ENCODE measurements around the gene CD84.
A peak's percentile ranks its signal among the peaks of the same experiment; 100 is the strongest.
"Not testable (repeated sequence)": the region's sequence is repeated elsewhere in the genome, so short reads cannot be mapped to it uniquely, and the experiment has no call there.

CD84 gene, protein sequence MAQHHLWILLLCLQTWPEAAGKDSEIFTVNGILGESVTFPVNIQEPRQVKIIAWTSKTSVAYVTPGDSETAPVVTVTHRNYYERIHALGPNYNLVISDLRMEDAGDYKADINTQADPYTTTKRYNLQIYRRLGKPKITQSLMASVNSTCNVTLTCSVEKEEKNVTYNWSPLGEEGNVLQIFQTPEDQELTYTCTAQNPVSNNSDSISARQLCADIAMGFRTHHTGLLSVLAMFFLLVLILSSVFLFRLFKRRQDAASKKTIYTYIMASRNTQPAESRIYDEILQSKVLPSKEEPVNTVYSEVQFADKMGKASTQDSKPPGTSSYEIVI
- total RNA-seq = 336 to 1,453 (median 711) reads per million in 18 experiments

GRCh38 chr1:160579216-160579701 is at the start of gene CD84:
Gene CD84 (minus strand): TSS chr1:160579496. CDS start chr1:160579437, 59 bp downstream.
- peak; percentile 71 to 75 for DNase-seq

- DNase-seq = no peak
These were observed 49.5 kb upstream of the CD84 start for GRCh38 chr1:160628799-160629263.

GRCh38 chr1:160627677-160628289 is 48.5 kb upstream of the CD84 start:
- not testable (repeated sequence) for DNase-seq

GRCh38 chr1:160626509-160627342 is 47.4 kb upstream of the CD84 start:
- DNase-seq = no peak

GRCh38 chr1:160625725-160626498 is 46.6 kb upstream of the CD84 start:
- DNase-seq = peak; percentile 55 to 56

GRCh38 chr1:160625321-160625720 is 46.0 kb upstream of the CD84 start:
- no peak for DNase-seq

DNA sequence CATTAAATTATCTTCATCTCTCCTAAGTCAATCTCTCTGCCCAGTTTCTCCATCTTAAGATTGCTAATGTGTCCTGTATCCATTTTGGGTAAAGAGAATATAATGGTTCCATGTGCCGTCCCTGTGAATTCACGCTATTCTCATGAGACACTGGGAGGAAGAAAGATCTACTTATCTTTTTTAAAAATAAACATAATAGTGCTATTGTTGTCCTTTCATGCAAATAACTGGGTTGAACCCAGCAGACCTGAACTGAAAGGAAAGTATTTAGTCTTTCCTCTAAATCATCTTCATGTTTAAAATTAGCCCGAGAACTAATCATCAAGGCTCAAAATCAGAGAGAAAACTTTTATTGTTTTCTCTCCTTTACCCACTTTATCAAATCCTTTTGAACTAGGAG is 45.2 kb upstream of the CD84 start:
- no peak for DNase-seq

DNA sequence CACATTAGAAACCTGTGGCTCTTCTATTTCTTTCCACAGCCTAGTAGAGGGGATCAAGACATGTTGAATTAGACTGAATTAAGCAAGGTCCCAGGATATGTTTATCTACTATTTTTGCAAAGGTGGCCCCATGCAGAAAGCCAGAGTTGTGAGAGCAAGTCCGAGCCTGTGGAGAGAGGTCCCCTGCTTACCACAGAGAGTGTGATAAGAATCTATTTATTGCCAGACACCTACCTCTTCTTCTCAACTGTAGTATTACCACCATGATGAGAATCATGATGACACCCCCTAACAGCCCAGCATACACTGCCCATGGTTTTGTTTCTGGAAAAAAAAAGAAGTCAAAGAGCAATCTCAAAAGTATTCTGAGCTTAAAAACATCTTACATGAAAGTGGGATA is 44.6 kb upstream of the CD84 start:
- DNase-seq = no peak

DNA sequence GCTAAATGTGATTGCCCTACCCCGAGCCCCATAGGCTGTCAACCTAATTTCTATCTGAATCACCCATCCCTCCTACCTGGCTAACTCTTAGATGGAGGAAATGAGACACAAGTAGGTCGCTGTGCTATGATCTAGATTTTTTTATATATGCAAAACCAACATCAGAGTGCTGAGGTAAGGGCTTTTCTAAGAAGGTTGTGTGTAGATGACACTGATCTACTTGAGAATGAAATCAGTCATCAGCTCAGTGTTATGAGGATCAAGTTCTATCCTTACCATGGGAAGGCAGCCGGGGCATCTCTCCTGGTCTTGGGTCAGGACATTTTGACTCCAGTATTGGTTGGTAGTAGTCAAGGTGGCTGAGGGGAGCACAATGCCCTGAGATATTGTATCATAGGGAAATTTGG is 43.9 kb upstream of the CD84 start:
- no peak for DNase-seq

GRCh38 chr1:160622501-160623226 is 43.4 kb upstream of the CD84 start:
- no peak for DNase-seq

GRCh38 chr1:160621633-160622413 is 42.5 kb upstream of the CD84 start:
- DNase-seq = peak in 1 of 2 donors; percentile 31

GRCh38 chr1:160620942-160621632 is 41.8 kb upstream of the CD84 start:
- DNase-seq = no peak

DNA sequence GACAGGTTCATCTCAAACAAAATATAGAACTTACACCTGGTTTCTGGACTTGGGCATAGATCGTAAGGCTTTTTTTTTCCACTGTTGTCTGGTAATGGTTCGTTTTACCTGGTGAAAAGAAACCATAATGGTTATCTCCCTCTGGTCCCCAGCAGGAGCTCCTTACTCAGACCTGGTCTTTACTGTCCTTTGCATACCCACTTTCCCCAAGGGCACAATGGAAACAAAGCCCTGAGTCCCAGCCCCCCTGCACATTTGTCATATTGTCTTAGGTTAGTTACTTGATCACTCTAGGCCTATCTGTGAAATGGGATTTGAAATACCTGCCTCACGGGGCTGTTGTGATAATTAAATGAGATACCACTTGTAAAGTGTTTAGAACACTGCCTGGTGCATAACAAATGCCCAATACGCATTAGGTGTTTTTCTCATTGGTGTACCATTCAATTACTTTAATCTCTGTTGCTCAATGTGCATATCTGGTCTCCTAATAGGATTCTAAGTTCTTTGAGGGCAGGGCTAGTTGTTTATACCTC is 40.5 kb upstream of the CD84 start:
- DNase-seq = no peak

- DNase-seq = peak; percentile 49 to 50
These were observed 39.5 kb upstream of the CD84 start for GRCh38 chr1:160618763-160619274.

DNA sequence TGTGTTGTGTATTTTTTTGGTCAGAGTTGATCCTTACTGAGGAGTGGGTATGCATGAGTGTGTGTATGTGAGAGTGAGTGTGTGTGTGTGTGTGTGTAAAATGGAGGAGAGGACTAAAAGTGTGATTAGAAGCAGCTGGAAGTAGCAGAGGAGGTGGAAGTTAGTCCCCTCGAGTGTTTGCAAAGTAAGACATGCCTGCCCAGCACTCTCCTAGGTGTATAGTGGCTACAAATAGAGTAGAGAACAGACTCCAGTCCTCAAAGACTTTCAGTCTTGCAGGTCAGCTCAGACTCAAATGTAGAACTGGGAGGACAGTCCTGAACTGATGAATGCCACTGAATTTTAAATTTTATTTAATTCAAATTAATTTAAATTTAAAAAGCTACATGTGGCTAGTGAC is 39.0 kb upstream of the CD84 start:
- DNase-seq = no peak

DNA sequence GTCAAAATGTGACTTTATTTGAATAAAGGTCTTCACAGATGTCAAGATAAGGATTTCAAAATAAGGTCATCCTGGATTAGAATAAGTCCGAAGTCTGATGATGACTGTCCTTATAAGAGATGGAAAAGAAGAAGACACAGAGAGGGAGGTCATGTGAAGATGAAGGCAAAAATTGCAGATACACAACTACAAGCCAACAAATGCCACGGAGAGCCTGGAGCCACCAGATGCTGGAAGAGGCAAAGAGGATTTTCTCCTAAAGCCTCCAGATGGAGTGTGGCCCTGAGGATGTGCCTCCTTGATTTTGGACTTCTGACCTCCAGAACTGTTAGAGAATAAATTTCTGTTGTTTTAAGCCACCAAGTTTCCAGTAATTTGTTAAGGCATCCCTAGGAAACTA is 36.4 kb upstream of the CD84 start:
- DNase-seq = no peak

DNA sequence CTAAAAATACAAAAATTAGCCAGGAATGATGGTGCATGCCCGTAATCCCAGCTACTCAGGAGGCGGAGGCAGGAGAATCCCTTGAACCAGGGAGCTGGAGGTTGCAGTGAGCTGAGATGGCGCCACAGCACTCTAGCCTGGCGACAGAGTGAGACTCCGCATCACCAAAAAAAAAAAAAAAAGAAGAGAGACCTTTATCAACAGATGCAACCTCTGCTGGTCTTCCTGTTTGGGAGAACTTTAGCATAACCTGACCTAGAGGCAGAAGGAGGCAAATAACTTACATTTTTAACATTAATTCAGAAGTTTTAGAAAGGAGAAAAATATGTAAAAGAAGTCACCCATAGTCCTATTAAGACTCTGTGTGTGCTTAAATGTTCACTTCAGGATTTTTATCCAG is 35.1 kb upstream of the CD84 start:
- DNase-seq = no peak

DNA sequence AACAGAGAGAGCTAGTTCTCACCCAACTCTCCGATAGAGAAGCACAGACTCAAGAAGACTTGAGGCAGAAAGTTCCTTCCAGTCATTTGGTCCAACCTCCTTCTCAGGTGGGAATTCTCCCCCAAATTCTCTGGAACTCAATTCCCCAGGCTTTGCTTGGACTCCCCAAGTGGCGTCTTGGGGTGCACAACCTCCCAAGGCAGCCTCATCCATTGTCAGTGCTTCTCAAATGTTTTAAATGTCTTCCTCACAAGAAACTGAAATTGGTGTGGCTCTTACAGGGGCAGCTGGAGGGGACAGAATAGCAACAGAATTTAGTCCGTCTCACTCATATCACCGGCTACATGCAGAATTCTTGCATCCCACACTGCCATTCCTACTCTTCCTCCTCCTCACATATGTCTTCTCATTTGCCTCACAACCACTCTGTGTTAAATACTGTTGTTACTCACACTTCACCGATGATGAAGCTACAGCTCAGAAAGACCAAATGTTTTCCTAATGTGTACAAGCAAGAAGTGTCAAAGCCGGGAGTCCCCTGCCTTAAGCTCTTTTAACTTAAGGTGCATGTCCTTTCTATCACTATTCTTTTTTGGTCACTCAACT is 33.4 kb upstream of the CD84 start:
- no peak for DNase-seq

DNA sequence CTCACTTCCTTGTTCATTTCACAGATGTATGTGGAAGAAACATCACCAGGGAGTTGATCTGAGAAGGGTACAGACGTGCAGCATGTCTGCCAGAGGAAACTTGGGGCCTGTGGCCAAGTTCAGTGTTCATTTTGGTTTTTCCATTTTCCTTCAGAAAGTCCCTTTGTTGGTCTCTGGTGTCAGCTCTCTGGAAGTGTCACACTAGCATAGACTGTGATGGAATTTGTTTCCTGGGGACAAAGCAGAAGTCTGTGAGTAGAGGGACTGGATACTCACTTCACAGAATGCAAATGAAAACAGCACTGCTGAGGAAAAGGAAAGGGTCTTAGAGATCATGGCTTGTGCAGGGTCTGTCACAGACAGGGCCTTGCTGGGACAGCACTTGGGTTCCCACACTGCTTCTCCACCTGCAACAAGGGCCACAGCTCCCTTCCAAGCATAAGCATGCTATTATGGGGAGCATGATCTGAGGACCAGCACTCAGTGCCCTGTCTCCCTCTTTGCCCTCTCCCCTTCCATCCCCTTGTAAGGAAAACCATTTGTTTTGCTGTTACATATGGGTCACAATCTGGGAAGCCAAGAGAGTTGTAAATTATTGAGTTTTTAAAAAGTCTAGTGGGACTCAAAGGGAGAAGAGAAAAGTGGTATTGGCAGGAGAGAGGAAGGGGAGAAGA is 31.4 kb upstream of the CD84 start:
- no peak for DNase-seq

Data from inflammatory macrophage (primary cell).